ENCODE results near the gene SRL.

- no peak for TF ChIP-seq ATF2 (CRISPR knock-in tag; IDR thresholded peaks at IDR 0.05; ENCODE audit: borderline replicate concordance, low read depth)
- TF ChIP-seq MAX (CRISPR knock-in tag; IDR thresholded peaks at IDR 0.05) = no peak
- TF ChIP-seq ZNF121 (CRISPR knock-in tag; IDR thresholded peaks at IDR 0.05) = no peak
- TF ChIP-seq ZNF138 (CRISPR knock-in tag; conservative IDR thresholded peaks at IDR 0.05) = no peak
- TF ChIP-seq IRF1 (CRISPR knock-in tag; IDR thresholded peaks at IDR 0.05) = no peak
- TF ChIP-seq ELF4 (CRISPR knock-in tag; IDR thresholded peaks at IDR 0.05; ENCODE audit: low read depth) = no peak
- TF ChIP-seq CTCF (IDR thresholded peaks at IDR 0.05) = no peak
- no peak for TF ChIP-seq SMAD3 (CRISPR knock-in tag; IDR thresholded peaks at IDR 0.05; ENCODE audit: borderline replicate concordance)
- TF ChIP-seq ZNF281 (CRISPR knock-in tag; IDR thresholded peaks at IDR 0.05) = no peak
- TF ChIP-seq USF2 (CRISPR knock-in tag; IDR thresholded peaks at IDR 0.05) = no peak
- no peak for TF ChIP-seq CREB1 (CRISPR knock-in tag; IDR thresholded peaks at IDR 0.05)
- TF ChIP-seq ETV6 (CRISPR knock-in tag; IDR thresholded peaks at IDR 0.05) = no peak
- no peak for TF ChIP-seq ZNF423 (CRISPR knock-in tag; IDR thresholded peaks at IDR 0.05)
Observed at GRCh38 chr16:4233431-4233830, 8.4 kb downstream of the SRL start.
